ENCODE results near the gene FAM120B.
A peak's percentile ranks its signal among the peaks of the same experiment; 100 is the strongest.

Gene FAM120B

DNA sequence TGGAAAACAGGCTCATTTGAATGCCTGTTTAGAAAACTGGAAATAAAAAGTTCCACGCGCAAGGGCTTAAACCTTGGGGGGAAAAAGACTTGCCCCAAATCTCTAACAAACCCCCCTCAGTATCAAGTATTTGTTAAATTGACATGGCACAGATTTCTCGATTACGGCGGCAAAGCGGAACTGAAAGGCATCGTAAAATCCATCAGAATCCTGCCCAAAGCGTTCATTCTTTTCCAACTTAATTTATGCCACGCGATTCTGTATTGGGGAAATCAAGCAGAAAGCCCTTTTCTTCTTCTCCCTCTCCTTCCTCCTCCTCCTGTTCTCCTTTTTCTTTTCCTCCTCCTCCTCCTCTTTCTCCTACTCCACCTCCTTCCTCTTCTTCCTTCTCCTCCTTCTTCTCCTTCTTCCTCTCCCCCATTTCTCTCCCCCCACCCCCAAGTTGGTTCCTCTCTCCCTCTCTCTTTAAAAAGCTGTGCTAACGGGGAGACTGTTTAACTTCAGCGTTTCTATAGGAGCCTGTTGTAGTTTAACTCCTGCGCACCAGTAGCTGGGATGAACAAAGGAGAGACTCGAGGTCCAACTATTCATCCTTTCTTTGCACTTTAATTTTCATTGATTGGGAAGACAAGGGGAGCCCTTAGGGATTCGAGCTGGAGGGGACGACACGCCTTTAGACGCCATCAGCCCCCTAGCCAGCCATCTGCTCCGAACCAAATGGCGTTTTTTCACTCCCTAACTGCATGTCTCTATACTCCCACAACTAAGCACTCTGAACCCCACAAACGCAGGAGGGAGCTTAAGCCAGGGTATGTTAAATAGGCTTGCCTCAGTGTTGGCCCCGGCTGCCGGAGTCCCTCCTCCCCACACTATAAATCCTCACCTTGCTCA, 13.0 kb upstream of the FAM120B start:
- DNase-seq (ENCODE audit: low spot score): peak; percentile 47
- in situ Hi-C loops (cut with MboI; ENCODE audit: low pct_unique_long_range_greater_than_20kb, low sequenced_read_pairs, unreplicated experiment): no loop called here
- TF ChIP-seq, protein P1, sequence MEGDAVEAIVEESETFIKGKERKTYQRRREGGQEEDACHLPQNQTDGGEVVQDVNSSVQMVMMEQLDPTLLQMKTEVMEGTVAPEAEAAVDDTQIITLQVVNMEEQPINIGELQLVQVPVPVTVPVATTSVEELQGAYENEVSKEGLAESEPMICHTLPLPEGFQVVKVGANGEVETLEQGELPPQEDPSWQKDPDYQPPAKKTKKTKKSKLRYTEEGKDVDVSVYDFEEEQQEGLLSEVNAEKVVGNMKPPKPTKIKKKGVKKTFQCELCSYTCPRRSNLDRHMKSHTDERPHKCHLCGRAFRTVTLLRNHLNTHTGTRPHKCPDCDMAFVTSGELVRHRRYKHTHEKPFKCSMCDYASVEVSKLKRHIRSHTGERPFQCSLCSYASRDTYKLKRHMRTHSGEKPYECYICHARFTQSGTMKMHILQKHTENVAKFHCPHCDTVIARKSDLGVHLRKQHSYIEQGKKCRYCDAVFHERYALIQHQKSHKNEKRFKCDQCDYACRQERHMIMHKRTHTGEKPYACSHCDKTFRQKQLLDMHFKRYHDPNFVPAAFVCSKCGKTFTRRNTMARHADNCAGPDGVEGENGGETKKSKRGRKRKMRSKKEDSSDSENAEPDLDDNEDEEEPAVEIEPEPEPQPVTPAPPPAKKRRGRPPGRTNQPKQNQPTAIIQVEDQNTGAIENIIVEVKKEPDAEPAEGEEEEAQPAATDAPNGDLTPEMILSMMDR (IDR thresholded peaks at IDR 0.05; ENCODE audit: extremely low read depth, insufficient read depth, missing control alignments): no peak

DNA sequence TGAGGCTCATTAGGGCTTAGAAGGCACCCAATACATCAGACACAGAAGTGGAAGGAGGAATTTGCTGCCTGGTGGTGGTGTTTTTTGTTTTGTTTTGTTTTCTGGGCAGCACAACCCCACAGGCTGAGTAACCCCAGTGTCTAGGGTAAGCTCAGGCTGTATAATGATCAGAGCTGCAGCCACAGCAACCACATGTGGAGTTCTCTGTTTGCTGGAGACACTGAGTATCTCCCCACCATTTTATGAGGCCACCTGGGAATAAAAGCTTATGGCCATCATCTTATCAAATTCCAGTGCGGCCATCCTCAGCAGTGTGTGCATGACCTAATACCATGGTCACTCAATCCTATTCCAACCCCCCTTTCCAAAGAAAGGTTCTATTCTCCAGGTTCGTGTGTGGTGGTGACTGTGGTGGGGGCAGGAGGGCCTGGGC, 12.2 kb upstream of the FAM120B start:
- TF ChIP-seq, protein P1 (IDR thresholded peaks at IDR 0.05; ENCODE audit: extremely low read depth, insufficient read depth, missing control alignments): no peak
- DNase-seq (ENCODE audit: low spot score): no peak
- in situ Hi-C loops (cut with MboI; ENCODE audit: low pct_unique_long_range_greater_than_20kb, low sequenced_read_pairs, unreplicated experiment): no loop called here

DNA sequence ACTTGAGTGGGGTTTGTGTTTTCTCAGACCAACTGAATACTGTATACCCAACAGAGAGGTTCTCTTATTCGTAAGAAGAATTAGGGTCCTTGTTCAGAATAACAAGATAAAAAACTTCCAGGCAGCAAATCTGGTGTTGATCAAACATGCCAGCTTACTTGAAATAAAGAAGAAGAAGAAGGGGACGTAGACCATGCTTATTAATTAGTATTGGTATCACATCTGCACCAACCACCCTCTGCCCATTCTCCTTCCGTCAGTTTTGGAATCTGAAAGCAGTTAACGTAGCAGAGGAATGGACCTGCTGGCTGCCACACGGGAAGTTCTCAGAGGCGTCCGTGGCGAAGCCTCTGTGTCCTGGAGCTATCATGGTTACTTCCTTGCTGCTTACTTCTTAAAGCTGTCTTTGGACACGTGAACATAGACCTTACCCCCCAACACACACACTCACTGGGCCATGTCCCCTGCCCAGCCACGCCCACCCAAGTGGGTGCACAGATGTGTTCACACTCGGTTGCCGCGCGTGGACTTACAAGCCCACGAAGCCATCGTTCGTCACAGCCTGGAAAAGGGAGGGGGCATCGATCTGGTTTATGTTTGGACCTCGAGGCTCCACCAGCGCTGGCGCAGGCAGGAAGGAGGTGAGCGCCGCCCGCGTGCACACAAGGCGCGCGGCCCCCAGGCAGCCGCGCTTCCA, 11.6 kb upstream of the FAM120B start:
- TF ChIP-seq, protein P1 (IDR thresholded peaks at IDR 0.05; ENCODE audit: extremely low read depth, insufficient read depth, missing control alignments): no peak
- in situ Hi-C loops (cut with MboI; ENCODE audit: low pct_unique_long_range_greater_than_20kb, low sequenced_read_pairs, unreplicated experiment): no loop called here
- DNase-seq (ENCODE audit: low spot score): no peak

DNA sequence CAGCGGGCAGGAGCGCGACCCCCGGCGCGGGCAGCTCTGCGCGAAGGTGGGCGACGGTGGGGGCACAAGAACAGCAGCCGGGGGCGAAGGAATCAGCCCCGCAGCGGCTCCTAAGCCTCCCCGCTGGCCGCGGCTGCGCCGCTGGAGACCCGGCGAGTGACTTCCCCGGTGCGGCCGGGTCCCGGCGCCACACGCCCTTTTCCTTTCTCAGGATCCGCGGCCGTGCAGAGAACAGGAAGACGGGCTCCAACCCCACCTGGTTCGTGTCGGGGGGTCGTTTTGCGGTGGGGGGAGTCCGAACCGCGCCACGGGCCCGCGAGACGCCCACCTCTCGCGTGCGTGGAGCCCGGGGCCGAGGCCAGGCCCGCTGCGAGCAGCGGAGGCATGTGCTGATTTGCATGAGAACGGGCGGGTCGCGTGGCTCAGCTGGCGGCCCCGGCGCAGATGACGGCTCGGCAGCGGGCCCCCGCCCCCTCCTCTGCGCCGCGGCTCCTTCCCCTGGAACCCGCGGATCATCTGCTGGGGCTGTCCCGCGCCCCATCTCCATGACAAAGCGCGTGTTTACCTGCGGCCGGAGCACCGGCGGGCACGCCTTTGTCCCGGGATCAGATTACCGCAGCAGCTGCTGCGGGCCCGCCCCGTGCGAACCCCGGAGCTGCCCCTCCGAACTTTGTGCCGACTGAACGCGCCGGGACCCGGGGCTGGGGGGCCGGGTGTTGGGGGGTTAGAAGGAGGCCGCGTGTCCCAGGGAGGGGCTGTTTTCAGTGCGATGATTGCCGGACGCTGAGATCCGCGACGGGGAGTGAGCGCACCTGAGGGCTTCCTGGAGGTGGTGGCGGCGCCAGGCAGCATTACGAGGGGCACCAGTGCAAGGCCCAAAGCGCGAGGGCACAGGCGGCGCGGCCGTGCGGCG, 10.8 kb upstream of the FAM120B start:
- TF ChIP-seq, protein P1 (IDR thresholded peaks at IDR 0.05; ENCODE audit: extremely low read depth, insufficient read depth, missing control alignments): no peak
- DNase-seq (ENCODE audit: low spot score): peak; percentile 75
- in situ Hi-C loops (cut with MboI; ENCODE audit: low pct_unique_long_range_greater_than_20kb, low sequenced_read_pairs, unreplicated experiment): no loop called here

DNA sequence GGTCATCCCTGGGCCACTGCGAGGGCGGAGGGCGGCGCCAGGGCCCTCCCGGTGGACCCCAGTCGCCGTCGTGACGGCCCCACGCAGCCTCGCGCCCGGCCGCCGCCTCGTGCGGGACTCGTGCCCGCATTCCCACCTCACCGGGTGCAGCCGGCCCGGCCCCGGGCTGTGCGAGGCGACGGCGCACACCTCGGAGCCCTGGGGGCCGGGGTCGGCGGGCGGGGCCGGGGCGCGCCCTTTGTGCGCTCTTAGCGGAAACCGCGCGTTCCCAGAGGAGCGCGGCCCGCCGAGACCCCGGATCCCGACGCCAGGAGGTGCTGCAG, 10.2 kb upstream of the FAM120B start:
- no peak for DNase-seq (ENCODE audit: low spot score)
- TF ChIP-seq, protein P1 (IDR thresholded peaks at IDR 0.05; ENCODE audit: extremely low read depth, insufficient read depth, missing control alignments): no peak
- in situ Hi-C loops (cut with MboI; ENCODE audit: low pct_unique_long_range_greater_than_20kb, low sequenced_read_pairs, unreplicated experiment): no loop called here
